Coronary artery (tissue), 2 donors: ENCODE results near the gene CHST1.

Experiments
- DNase-seq: peaks from one replicate; pipeline ENCODE4 v3.0.0-alpha.2; 2017; ENCODE audit warnings: low spot score
- H3K27ac ChIP-seq, 2 donors: fragments of 200-600 bp; sonication (generic); one replicate each; pipeline ENCODE4 v1.5.1; 2016 to 2019
- H3K4me3 ChIP-seq: fragments of 200-600 bp; sonication (generic); 2 replicates; pipeline ENCODE4 v1.5.1; 2016; ENCODE audit warnings: mild to moderate bottlenecking, moderate library complexity
- TF ChIP-seq, protein P1 (sequence below): fragments of 200-600 bp; sonication (generic); IDR thresholded peaks from one replicate; pipeline ENCODE4 v1.5.1; 2019; ENCODE audit warnings: antibody characterized with exemption

CHST1 gene

DNA sequence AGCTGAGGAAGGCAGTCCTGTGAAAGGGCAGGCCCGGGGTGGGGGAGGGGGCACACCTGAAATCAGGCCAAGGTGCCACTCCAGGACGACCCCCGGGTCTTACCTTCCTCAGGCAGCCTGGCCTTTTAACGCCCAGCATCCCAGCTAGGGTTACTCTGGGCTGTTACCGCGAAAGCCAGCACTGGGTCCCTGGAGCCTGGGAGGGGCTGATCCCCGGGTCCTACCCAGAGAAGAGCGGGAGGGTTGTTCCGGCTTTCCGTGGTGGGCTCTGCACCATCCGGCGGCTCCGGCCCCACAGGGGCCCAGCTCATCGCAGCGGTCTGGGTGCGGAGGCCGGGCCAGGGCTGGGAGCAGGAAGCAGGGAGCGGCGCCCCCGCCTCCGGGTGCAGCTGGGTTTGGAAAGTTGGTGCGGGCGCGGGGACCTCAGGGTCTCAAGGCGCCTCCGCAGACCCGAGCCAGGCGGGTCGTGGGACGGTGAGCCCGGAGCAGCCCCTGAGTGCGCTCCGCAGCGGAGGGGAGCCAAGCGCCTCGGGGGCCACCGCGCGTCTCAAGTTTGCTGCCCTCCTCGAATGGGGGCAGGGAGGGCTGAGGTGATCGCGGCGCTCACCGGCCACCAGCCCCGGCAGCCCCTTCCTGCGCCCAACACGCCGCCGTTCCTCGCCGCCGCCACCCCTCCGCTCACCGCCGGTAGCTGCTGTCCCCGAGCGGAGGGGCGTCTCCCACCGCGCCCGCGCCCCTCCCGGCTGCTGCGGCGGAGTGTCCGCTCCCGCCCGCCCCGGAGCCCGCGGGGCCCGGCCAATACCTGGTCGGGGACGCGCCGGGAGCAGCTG, 831 bp downstream of the CHST1 start:
- TF ChIP-seq, protein P1, sequence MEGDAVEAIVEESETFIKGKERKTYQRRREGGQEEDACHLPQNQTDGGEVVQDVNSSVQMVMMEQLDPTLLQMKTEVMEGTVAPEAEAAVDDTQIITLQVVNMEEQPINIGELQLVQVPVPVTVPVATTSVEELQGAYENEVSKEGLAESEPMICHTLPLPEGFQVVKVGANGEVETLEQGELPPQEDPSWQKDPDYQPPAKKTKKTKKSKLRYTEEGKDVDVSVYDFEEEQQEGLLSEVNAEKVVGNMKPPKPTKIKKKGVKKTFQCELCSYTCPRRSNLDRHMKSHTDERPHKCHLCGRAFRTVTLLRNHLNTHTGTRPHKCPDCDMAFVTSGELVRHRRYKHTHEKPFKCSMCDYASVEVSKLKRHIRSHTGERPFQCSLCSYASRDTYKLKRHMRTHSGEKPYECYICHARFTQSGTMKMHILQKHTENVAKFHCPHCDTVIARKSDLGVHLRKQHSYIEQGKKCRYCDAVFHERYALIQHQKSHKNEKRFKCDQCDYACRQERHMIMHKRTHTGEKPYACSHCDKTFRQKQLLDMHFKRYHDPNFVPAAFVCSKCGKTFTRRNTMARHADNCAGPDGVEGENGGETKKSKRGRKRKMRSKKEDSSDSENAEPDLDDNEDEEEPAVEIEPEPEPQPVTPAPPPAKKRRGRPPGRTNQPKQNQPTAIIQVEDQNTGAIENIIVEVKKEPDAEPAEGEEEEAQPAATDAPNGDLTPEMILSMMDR: no peak
- DNase-seq: no peak
- Histone ChIP-seq H3K4me3 (peak overlapping the region; percentile 91), H3K27ac (peak overlapping the region in 1 of 2 donors; percentile 86)

DNA sequence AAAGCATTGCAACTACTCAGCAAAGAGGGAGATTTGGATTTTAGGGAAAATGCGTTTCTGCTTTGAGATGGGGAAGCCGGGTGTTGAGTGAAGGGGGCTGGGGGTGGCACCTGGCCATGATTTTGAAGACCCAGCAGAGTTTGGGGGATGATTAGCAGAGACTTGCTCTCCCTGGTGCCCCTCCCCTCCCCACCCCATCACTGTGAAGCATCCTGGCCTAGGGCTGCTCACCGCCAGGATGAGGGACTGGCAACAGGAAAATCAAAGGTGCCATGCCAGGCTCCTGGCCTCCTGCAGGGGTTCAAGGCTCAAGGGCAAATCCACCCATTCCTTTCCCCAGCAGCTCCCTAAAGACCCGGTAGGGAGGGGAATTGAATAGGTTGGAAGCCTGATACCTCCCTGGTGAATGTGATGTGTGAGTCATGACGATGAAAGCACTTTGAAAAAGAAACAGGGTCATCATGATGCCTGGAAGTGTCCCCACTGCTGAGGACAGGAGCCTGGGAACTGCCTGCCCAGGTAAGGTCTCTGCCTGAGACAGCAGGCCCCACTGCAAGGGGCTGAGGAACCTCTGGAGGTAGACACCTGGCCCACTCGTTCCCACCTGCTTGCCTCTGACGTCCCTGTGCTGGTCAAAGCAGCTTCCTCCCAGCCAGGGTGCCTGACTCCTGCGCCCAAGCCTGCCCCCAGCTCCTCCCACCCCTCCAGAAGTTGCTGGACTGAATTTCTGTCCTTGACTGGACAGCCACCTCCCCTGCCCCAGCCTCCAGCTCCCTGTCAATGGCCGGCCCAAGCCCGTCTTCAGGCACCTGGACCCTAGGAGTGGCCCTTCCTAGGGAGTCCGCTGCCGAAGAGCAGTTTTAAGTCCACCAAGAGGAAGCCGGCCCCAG, 1.7 kb downstream of the CHST1 start:
- TF ChIP-seq, protein P1: no peak
- peak overlapping the region in 1 of 2 donors; percentile 86 for H3K27ac ChIP-seq
- peak overlapping the region; percentile 91 for H3K4me3 ChIP-seq
- no peak for DNase-seq

DNA sequence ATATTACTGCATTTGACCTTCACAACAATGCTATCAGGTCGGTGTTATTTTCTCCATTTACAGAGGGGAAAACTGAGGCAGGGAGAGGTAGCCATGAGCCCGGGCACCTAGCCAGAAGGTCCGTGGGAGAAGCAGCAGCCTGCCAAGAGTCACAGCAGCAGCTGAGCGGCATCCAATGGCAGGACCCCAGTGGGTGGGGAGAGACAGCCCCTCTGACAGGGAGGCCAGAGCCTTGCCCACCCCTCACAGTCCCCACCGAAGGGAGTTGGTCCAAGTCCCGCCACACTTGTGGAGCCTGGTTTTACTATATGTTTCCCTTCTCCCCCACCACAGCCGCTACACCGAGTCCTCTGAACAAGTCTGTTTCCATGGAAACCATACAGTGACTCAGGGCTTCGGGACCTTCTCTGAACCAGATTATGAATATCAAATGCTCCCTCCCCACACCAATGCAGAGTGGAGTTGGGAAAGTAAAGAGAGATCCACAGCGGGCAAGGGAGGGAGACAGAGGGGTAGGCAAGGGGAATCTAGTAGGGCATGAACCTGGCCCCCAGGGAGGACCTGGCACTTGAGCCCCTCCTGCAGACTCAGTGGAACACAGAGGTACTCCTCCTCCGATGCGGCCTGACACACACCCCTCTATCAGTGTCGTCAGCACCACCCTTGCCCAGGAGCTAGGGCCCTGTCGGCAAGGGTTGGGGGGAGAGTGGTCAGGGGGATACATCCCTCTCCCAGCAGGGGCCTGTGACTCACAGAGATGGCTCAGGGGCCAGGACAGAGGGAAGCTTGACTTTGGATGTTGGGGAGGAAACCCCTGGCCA, 2.5 kb downstream of the CHST1 start:
- peak overlapping the region in 1 of 2 donors; percentile 10 for H3K27ac ChIP-seq
- peak overlapping the region; percentile 46 for H3K4me3 ChIP-seq
- TF ChIP-seq, protein P1: no peak
- no peak for DNase-seq

DNA sequence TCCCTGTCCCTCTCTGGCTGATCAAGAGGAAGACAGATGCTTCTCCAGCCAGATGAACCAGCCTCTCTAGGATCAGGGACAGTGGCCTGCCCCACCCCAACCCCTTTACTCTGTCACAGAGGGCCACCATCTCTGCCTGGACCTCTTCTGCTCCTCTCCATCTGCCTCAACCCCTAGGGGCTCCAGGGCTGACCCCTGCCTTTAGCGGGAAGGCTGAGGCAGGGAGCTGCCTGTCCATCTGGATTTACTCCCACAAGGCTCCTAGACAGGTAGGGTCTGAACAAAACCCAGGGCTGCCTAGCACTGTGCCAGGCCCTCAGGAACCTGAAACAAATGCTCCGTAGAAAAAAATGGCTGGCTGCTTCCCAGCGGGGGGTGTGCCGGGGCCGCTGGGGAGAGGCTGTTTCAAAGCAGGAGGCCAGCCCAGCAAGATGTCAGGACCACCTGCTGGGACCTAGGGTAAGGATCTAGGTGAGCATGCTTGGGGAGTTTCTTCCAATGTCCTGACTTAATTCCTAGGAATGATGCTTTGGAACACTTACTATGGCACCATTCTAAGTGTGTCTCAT, 3.2 kb downstream of the CHST1 start:
- Histone ChIP-seq H3K4me3 (peak overlapping the region; percentile 46), H3K27ac (peak overlapping the region in 1 of 2 donors; percentile 10)
- DNase-seq: no peak
- TF ChIP-seq, protein P1: no peak

DNA sequence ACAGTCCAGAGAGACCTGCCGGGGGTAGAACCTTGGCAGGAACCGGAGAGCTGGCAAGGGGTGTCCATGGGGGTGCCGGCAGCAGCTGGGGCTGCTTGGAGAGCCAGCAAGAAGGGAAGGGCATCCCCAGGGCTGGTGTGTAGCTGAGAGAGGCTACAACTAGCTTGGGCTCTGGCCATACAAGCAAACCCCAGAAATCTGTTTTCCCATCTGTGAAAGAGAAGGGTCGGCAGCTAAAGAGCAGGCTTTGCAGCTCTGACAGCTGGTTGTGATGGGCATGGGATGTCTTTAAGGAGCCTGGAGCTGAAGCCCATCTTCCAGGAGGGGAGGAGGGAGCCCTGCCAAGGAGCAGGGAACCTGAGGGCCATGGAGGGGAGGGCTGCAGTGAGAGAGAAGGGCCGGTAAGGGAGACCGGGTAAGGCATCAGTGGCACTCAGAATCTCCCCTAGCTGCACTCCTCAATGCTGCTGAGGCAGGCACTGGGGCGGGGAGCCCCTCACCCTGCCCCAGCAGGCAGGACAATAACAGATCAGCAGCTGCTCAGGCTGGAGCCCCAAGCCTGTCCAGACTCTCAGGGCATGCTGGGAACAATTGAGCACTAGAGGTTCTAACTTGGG, 3.9 kb downstream of the CHST1 start:
- DNase-seq: no peak
- Histone ChIP-seq H3K27ac (no peak overlapping the region), H3K4me3 (no peak overlapping the region)
- TF ChIP-seq, protein P1: no peak
